Right cardiac atrium (tissue), 5 donors: ENCODE measurements around the gene PRSS53. TPM values are rescaled to one million over a fixed set of nuclear protein-coding genes. Genes with fewer than 3 reads are reported as not detected.
A peak's percentile ranks its signal among the peaks of the same experiment; 100 is the strongest.

Experiments used
- ATAC-seq, 2 donors: fragments of 200-7000 bp; cut with Tn5 transposase; one replicate each; pipeline versions ENCODE4 v1.8.0 to v1.9.1; 2020; ENCODE audit warnings: moderate library complexity in 2 of 2, mild to moderate bottlenecking in 1 of 2
- DNase-seq, 3 donors: peaks; one replicate each; pipeline ENCODE4 v3.0.0-alpha.2; 2020
- H3K27ac ChIP-seq: one replicate; pipeline ENCODE4 v1.5.1; 2013; ENCODE audit warnings: mild to moderate bottlenecking, low read length, control low read depth, moderate library complexity
- H3K27me3 ChIP-seq: one replicate; pipeline ENCODE4 v1.6.1; 2013; ENCODE audit not compliant: control insufficient read depth, insufficient read depth
- H3K4me1 ChIP-seq: one replicate; pipeline ENCODE4 v1.6.1; 2013; ENCODE audit warnings: low read length; ENCODE audit not compliant: control insufficient read depth, insufficient read depth
- H3K4me3 ChIP-seq: one replicate; pipeline ENCODE4 v1.5.1; 2013; ENCODE audit warnings: low read length, control low read depth
- H3K9me3 ChIP-seq: one replicate; pipeline ENCODE4 v1.6.1; 2013; ENCODE audit warnings: low read length; ENCODE audit not compliant: control insufficient read depth
- WGBS: extraction: QIAGEN DNeasy Blood & Tissue Kit; methylation state at CpG from one replicate; pipeline ENCODE4 v1.1.7; 2013; 5-methylcytosine and 5-hydroxymethylcytosine counted together
- intact Hi-C, 4 donors: fragments of 100-400 bp; cut with DNase I; formaldehyde crosslinking; loops; one replicate each; pipeline versions ENCODE4 v1.11.0 to v1.14.0; 2022 to 2023
- polyA plus RNA-seq: library from polyadenylated mRNA; stranded (reverse); fragments of 200-250 nt; gene quantifications from one replicate; pipeline ENCODE4 v1.2.3, GENCODE V29; 2013
- total RNA-seq, 4 donors: library from RNA; stranded (reverse); fragmentation: NEBNext Ultra II Directional; extraction: Animal tissue kit (Norgen Biotek cat#: 25700); gene quantifications; one replicate each; pipeline ENCODE4 v1.2.1, GENCODE V29; 2021
- donor health status: healthy with polysubstance abuse.
- donor health status: DM: no; HTN: yes; CAD: no.
- donor health status: DM: no; HTN: no; CAD: no.
- donor health status: DM: no; HTN: yes; CAD: no; lungs with severe emphysema.
- donor health status: DM: yes; HTN: yes; CAD: no.

Gene PRSS53
- total and polyA plus RNA-seq, 5 donors = 0.36 to 1.5 (median 0.79) TPM

- under 1% methylated on average over 48 of the region's 48 CpGs for WGBS
- intact Hi-C loops = loop anchor here in 1 of 4 donors (5.0 to 10.0 kb wide), 2 partner anchors 42 to 89 kb away; partner anchors contain the start of genes HSD3B7 and STX4
- H3K9me3 ChIP-seq = no peaks in the 10 kb centered on the region
- peak within 1 kb of the TSS; percentile 94 for H3K4me3 ChIP-seq
- H3K27ac ChIP-seq = peak within 1 kb of the TSS; percentile 95
- ATAC-seq (peak; percentile 96), DNase-seq (peak; percentile 99)
- peaks cover 7% of the 10 kb centered on the region for H3K4me1 ChIP-seq
- H3K27me3 ChIP-seq = no peaks in the 10 kb centered on the region
These were observed 14.6 kb downstream of the PRSS53 start, which contains the start of the genes ZNF646 and ZNF668 for GRCh38 chr16:31073970-31074813. TSS of gene ZNF646 (plus strand) at chr16:31074422. CDS start at chr16:31076325, 1,903 bp downstream. TSS of gene ZNF668 (minus strand) at chr16:31074240. CDS start at chr16:31064459, 9,781 bp downstream.

- ATAC-seq = peak; percentile 91 to 92
These were observed 15.4 kb downstream of the PRSS53 start for GRCh38 chr16:31073142-31073969.

GRCh38 chr16:31072540-31073141 is 16.1 kb downstream of the PRSS53 start:
- peak overlapping the region; percentile 94 for H3K4me3 ChIP-seq
- no peaks in the 10 kb centered on the region for H3K9me3 ChIP-seq
- peak overlapping the region; percentile 82 for H3K27ac ChIP-seq
- ATAC-seq = no peak
- intact Hi-C loops = loop anchor here in 1 of 4 donors (5.0 to 10.0 kb wide), 2 partner anchors 40 to 88 kb away; partner anchors contain the start of genes HSD3B7 and STX4
- DNase-seq = no peak
- 1% methylated on average over 27 of the region's 27 CpGs for WGBS
- H3K27me3 ChIP-seq = no peaks in the 10 kb centered on the region
- H3K4me1 ChIP-seq = peaks cover 7% of the 10 kb centered on the region

More at GRCh38 chr16:31073142-31073969, 15.4 kb downstream of the PRSS53 start:
- H3K4me1 ChIP-seq = peaks cover 7% of the 10 kb centered on the region
- DNase-seq = peak; percentile 92 to 97 (median 96)
- intact Hi-C loops = loop anchor here in 1 of 4 donors (5.0 to 10.0 kb wide), 2 partner anchors 41 to 89 kb away; partner anchors contain the start of genes HSD3B7 and STX4
- WGBS = under 1% methylated on average over 83 of the region's 83 CpGs
- peak overlapping the region; percentile 94 for H3K4me3 ChIP-seq
- no peaks in the 10 kb centered on the region for H3K9me3 ChIP-seq
- peak overlapping the region; percentile 95 for H3K27ac ChIP-seq
- no peaks in the 10 kb centered on the region for H3K27me3 ChIP-seq

DNA sequence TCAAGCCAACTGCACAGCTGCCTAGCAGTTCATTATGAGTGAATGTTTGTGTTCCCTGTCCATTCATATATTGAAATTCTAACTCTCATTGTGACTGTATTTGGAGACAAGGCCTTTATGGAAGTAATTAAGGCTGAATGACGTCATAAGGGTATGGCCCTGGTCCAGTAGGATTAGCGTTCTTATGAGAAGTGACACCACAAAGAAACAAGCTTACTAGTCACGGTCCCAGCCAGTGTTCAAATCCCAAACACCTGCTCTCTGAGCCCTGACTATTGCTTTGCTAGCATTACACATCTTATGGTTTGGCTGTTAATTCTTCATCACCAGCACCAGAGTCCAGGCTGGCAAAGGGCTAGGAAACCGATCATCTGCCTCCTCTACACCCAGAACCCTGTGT is 16.9 kb downstream of the PRSS53 start:
- Histone ChIP-seq H3K4me3 (peak overlapping the region; percentile 94), H3K27ac (no peak overlapping the region)
- intact Hi-C loops = loop anchor here in 1 of 4 donors (5.0 to 10.0 kb wide), 2 partner anchors 40 to 87 kb away; partner anchors contain the start of genes HSD3B7 and STX4

GRCh38 chr16:31067342-31067741 is 21.4 kb downstream of the PRSS53 start:
- WGBS = 89% methylated on average over 3 of the region's 3 CpGs
- ATAC-seq = no peak
- Histone ChIP-seq H3K4me1 (peaks cover 4% of the 10 kb centered on the region), H3K27ac (no peak overlapping the region), H3K9me3 (no peaks in the 10 kb centered on the region), H3K4me3 (no peak overlapping the region), H3K27me3 (no peaks in the 10 kb centered on the region)
- intact Hi-C loops = no loop called here
- no peak for DNase-seq

More for the DNA sequence above, 16.9 kb downstream of the PRSS53 start:
- ATAC-seq (no peak), DNase-seq (no peak)
- H3K27me3 ChIP-seq = no peaks in the 10 kb centered on the region
- WGBS = 34% methylated on average over 4 of the region's 4 CpGs
- H3K4me1 ChIP-seq = peaks cover 7% of the 10 kb centered on the region
- no peaks in the 10 kb centered on the region for H3K9me3 ChIP-seq

DNA sequence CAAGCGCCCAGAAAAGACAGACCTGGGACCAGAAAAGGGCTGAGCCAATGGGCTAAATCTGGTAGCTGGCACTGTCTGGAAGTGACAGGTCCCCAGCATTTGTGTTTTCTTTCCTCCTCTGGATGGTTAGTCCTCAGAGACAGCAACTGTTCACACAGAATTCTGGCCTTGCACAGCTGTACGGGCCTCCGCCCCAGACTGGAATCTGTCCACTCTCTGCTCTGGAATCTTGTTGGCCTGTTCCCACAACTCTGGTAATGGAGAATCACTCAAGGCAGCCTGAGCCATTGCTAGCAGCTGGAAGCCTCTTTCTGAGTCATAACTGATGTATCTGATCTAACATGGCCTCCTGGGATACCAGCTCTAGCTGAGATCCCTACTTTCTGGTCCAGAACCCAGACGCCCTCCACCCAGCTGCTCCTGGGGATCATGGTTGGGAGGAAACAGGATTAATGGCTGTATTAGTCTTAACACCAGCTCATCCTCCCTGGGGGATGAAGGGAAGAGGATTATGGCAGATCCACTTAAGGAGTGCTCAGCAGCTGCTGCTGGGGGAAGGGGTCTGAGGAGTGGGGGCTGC is 23.8 kb downstream of the PRSS53 start:
- Histone ChIP-seq H3K27me3 (no peaks in the 10 kb centered on the region), H3K4me1 (no peaks in the 10 kb centered on the region), H3K9me3 (no peaks in the 10 kb centered on the region), H3K4me3 (no peak overlapping the region), H3K27ac (peak overlapping the region; percentile 55)
- 46% methylated on average over 4 of the region's 4 CpGs for WGBS
- intact Hi-C loops = no loop called here
- DNase-seq (peak; percentile 74 to 81 (median 75)), ATAC-seq (peak; percentile 89 to 90)

DNA sequence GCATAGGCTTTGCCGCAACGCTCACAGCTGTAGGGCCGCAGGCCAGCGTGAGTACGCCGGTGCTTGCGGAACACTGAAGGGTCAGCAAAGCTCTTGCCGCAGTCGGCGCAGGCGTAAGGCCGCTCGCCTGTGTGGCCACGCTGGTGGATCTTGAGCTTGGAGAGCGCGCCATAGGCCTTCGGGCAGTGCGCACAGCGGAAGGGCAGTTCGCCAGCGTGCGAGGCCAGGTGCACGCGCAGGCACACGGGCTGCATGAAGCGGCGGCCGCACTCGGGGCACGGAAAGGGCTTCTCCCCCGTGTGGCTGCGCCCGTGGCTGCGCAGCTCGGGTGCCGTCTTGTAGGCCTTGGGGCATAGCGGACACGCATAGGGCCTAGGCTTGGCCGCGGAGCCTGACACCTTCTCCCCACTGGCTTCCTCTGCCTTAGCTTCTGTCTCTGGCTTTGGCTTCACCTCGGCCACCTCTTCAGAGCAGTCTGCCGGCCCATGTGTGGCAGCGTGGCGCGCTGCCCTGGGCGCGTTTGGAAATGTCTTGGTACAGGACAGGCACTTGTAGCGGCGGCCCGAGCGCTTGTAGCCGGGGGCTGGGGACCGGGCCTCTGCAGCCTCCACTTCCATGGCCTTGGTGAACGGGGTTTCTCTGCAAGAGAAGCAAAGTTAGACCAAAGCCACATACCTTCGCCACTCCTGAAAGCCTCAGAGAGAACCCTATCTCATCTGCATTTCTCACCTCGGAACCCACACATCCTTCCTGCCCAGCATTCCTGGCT is 24.7 kb downstream of the PRSS53 start:
- no peaks in the 10 kb centered on the region for H3K4me1 ChIP-seq
- WGBS = 90% methylated on average over 56 of the region's 56 CpGs
- H3K9me3 ChIP-seq = no peaks in the 10 kb centered on the region
- H3K27me3 ChIP-seq = no peaks in the 10 kb centered on the region
- H3K27ac ChIP-seq = peak overlapping the region; percentile 55
- intact Hi-C loops = no loop called here
- peak in 2 of 3 donors; percentile 54 to 58 for DNase-seq
- ATAC-seq = no peak
- no peak overlapping the region for H3K4me3 ChIP-seq

DNA sequence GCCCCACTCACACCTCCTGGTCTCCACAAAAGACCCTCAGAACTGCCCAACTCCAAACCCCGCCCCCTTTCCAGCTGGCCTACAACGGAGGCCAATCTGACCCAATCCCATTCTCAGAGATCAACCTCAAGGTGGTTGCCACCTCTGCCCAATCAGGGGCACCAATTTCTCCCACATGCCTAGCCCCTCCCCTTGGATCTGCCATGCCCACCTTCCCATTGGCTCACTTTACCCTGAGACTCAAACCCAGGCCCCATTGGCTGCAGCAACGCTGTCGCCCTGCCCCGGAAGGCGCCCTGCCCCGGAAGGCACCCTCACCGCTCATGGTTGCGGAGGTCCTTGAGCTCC is 25.3 kb downstream of the PRSS53 start:
- H3K27me3 ChIP-seq = no peaks in the 10 kb centered on the region
- no peaks in the 10 kb centered on the region for H3K9me3 ChIP-seq
- no peak for DNase-seq
- no peak for ATAC-seq
- intact Hi-C loops = no loop called here
- no peaks in the 10 kb centered on the region for H3K4me1 ChIP-seq
- H3K4me3 ChIP-seq = no peak overlapping the region
- H3K27ac ChIP-seq = no peak overlapping the region
- WGBS = 97% methylated on average over 9 of the region's 9 CpGs

DNA sequence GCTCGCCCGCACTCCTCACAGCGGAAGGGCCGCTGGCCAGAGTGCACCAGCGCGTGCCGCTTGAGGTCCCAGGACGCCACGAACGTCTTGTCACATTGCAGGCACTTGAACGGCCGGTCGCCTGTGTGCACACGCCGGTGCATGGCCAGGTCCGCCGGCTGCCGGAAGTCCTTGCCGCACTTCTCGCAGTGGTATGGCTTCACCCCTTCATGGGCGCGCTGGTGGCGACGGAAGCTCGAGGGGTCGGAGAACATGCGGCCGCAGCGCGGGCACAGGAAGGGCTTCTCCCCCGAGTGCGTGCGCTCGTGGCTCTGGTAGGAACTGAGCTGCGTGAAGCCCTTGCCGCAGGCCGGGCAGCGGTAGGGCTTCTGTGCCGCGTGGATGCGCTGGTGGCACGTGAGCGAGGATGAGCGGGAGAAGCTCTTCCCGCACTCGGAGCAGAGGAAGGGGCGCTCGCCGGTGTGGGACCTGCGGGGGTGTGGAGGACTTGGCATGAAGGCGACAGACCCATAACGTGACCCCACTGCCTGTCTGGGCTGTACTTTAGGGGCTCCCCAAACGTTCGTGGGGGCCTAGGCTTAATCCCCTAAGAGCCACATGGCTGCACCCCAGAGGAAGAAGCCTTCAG is 26.8 kb downstream of the PRSS53 start:
- DNase-seq (peak in 1 of 3 donors; percentile 55), ATAC-seq (no peak)
- H3K9me3 ChIP-seq = no peaks in the 10 kb centered on the region
- no peak overlapping the region for H3K4me3 ChIP-seq
- no peaks in the 10 kb centered on the region for H3K4me1 ChIP-seq
- no peaks in the 10 kb centered on the region for H3K27me3 ChIP-seq
- intact Hi-C loops = no loop called here
- WGBS = 97% methylated on average over 54 of the region's 54 CpGs
- H3K27ac ChIP-seq = no peak overlapping the region
